ENCODE results near the gene PLCD3. TPM values are rescaled to one million over a fixed set of nuclear protein-coding genes. Genes with fewer than 3 reads are reported as not detected.

Gene PLCD3
- total and polyA plus RNA-seq, 2 of the 13 experiments (the other 11 are each of a cell fraction or from before 2014, with no cell fraction given) = 11.3 to 39.1 TPM

DNA sequence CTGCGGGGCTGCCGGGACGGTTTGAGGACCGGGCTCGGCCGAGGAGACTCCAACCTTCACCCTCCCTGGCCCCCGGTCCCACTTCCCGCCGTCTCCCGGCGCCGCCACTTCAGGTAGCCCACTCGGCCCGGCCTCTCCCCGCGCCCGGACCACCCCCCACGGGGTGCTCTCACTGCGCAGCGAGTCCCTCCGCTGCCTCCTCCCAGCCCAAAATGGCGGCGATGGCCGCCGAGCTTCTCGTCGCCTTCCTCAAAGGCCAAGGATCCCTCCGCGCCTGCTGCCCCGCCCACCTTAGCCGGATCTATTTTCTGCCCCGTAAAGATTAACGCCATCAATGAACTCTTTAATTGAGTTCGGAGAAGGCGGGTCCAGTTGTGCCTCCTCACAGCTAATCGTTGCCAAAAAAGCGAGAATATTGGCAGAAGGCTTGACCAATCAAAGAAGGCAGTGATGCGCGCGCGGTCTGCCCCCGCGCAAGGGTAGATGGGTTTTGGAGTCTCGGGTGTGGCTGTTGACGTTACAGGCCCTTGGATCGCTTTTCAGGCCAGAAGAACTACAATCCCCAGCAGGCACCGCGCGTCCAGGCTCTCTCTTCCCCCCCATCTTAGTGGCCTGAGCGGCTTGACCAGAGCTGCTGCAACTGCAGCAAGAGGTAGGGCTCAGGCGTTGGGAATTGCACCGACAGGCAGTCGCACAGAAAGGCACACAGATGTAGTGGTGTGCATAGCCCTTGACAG, 29.1 kb upstream of the PLCD3 start, which contains the start of gene HEXIM2 (continued):
- TF ChIP-seq SIX1 (CRISPR knock-in tag; IDR thresholded peaks at IDR 0.05; ENCODE audit: borderline replicate concordance) (no peak; the same call in 1 of the 2 replicates), KDM1A (CRISPR knock-in tag; IDR thresholded peaks at IDR 0.05) (peak; percentile 9; the same call in 1 of the 2 replicates), ZFY (CRISPR knock-in tag; IDR thresholded peaks at IDR 0.05) (peak; percentile 91), ZNF468 (CRISPR knock-in tag; IDR thresholded peaks at IDR 0.05) (no peak), REST (IDR thresholded peaks at IDR 0.05; ENCODE audit: borderline replicate concordance in 1 of 2, low read depth in 1 of 2, low read length in 2 of 2) (peak in 1 of 2 experiments; percentile 80; a peak in 1 of 4 replicates), CREM (IDR thresholded peaks at IDR 0.05) (peak; percentile 99), CREM (CRISPR knock-in tag; IDR thresholded peaks at IDR 0.05) (0 out of 2 replicates have a peak, but pooled peaks have one; percentile 4), ZNF292 (CRISPR knock-in tag; IDR thresholded peaks at IDR 0.05; ENCODE audit: borderline replicate concordance, low read depth) (peak; percentile 61; the same call in 1 of the 2 replicates), THAP11 (CRISPR knock-in tag; IDR thresholded peaks at IDR 0.05) (peak; percentile 98), FOXM1 (CRISPR knock-in tag; IDR thresholded peaks at IDR 0.05) (no peak), TFE3 (CRISPR knock-in tag; IDR thresholded peaks at IDR 0.05) (no peak; the same call in 1 of the 2 replicates), GFI1 (CRISPR knock-in tag; IDR thresholded peaks at IDR 0.05; ENCODE audit: borderline replicate concordance) (peak; percentile 74), ZNF83 (CRISPR knock-in tag; IDR thresholded peaks at IDR 0.05; ENCODE audit: borderline replicate concordance) (no peak), RELA (CRISPR knock-in tag; IDR thresholded peaks at IDR 0.05) (0 out of 2 replicates have a peak, but pooled peaks have one; percentile 80), SP1 (IDR thresholded peaks at IDR 0.05) (no peak), SP1 (CRISPR knock-in tag; IDR thresholded peaks at IDR 0.05) (peak; percentile 100), POGZ (CRISPR knock-in tag; IDR thresholded peaks at IDR 0.05) (peak; percentile 90)
- TF ChIP-seq, protein P1, sequence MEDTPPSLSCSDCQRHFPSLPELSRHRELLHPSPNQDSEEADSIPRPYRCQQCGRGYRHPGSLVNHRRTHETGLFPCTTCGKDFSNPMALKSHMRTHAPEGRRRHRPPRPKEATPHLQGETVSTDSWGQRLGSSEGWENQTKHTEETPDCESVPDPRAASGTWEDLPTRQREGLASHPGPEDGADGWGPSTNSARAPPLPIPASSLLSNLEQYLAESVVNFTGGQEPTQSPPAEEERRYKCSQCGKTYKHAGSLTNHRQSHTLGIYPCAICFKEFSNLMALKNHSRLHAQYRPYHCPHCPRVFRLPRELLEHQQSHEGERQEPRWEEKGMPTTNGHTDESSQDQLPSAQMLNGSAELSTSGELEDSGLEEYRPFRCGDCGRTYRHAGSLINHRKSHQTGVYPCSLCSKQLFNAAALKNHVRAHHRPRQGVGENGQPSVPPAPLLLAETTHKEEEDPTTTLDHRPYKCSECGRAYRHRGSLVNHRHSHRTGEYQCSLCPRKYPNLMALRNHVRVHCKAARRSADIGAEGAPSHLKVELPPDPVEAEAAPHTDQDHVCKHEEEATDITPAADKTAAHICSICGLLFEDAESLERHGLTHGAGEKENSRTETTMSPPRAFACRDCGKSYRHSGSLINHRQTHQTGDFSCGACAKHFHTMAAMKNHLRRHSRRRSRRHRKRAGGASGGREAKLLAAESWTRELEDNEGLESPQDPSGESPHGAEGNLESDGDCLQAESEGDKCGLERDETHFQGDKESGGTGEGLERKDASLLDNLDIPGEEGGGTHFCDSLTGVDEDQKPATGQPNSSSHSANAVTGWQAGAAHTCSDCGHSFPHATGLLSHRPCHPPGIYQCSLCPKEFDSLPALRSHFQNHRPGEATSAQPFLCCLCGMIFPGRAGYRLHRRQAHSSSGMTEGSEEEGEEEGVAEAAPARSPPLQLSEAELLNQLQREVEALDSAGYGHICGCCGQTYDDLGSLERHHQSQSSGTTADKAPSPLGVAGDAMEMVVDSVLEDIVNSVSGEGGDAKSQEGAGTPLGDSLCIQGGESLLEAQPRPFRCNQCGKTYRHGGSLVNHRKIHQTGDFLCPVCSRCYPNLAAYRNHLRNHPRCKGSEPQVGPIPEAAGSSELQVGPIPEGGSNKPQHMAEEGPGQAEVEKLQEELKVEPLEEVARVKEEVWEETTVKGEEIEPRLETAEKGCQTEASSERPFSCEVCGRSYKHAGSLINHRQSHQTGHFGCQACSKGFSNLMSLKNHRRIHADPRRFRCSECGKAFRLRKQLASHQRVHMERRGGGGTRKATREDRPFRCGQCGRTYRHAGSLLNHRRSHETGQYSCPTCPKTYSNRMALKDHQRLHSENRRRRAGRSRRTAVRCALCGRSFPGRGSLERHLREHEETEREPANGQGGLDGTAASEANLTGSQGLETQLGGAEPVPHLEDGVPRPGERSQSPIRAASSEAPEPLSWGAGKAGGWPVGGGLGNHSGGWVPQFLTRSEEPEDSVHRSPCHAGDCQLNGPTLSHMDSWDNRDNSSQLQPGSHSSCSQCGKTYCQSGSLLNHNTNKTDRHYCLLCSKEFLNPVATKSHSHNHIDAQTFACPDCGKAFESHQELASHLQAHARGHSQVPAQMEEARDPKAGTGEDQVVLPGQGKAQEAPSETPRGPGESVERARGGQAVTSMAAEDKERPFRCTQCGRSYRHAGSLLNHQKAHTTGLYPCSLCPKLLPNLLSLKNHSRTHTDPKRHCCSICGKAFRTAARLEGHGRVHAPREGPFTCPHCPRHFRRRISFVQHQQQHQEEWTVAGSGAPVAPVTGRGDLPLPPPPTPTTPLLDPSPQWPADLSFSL (CRISPR knock-in tag; IDR thresholded peaks at IDR 0.05) = peak; percentile 70
